Trophoblast cell (in vitro differentiated cells and primary cell): ENCODE results near the gene CDCP1.

ENCODE experiments used
- DNase-seq, 2 donors: peaks; one replicate each; pipeline ENCODE4 v3.0.0-alpha.2; 2016
- H2AFZ ChIP-seq: 2 replicates; pipeline ENCODE4 v1.6.1; 2013; ENCODE audit warnings: low read length, moderate library complexity, mild to moderate bottlenecking; ENCODE audit not compliant: insufficient read depth, poor library complexity
- H2AK5ac ChIP-seq: 2 replicates; pipeline ENCODE4 v1.6.1; 2013; ENCODE audit warnings: mild to moderate bottlenecking, low read length
- H2BK120ac ChIP-seq: 2 replicates; pipeline ENCODE4 v1.6.1; 2013; ENCODE audit warnings: low read length, mild to moderate bottlenecking, moderate library complexity; ENCODE audit not compliant: insufficient read depth, poor library complexity
- H2BK12ac ChIP-seq: 2 replicates; pipeline ENCODE4 v1.6.1; 2013; ENCODE audit warnings: mild to moderate bottlenecking, low read length, moderate library complexity
- H2BK5ac ChIP-seq: 2 replicates; pipeline ENCODE4 v1.6.1; 2013; ENCODE audit warnings: low read length, low read depth, moderate library complexity, mild to moderate bottlenecking; ENCODE audit not compliant: poor library complexity
- H3K14ac ChIP-seq: 2 replicates; pipeline ENCODE4 v1.6.1; 2013; ENCODE audit warnings: mild to moderate bottlenecking, low read length
- H3K18ac ChIP-seq: 2 replicates; pipeline ENCODE4 v1.6.1; 2013; ENCODE audit warnings: mild to moderate bottlenecking, low read length
- H3K23ac ChIP-seq: 2 replicates; pipeline ENCODE4 v1.6.1; 2013; ENCODE audit warnings: low read length
- H3K27ac ChIP-seq: 2 replicates; pipeline ENCODE4 v1.5.1; 2013; ENCODE audit warnings: low read depth, mild to moderate bottlenecking, inconsistent platforms, low read length, moderate library complexity
- H3K27me3 ChIP-seq: 2 replicates; pipeline ENCODE4 v1.6.1; 2013; ENCODE audit warnings: inconsistent platforms, mild to moderate bottlenecking, low read length, moderate library complexity; ENCODE audit not compliant: insufficient read depth
- H3K36me3 ChIP-seq, 2 experiments: 1 replicate in 1 of 2; 2 replicates in 1 of 2; pipeline ENCODE4 v1.6.1; 2013; ENCODE audit warnings: low read length in 2 of 2, mild to moderate bottlenecking in 2 of 2, moderate library complexity in 1 of 2; ENCODE audit not compliant: insufficient read depth in 2 of 2, control insufficient read depth in 1 of 2
- H3K4ac ChIP-seq: 2 replicates; pipeline ENCODE4 v1.6.1; 2013; ENCODE audit warnings: low read depth, mild to moderate bottlenecking, low read length, moderate library complexity
- H3K4me1 ChIP-seq, 2 experiments: 1 replicate in 1 of 2; 2 replicates in 1 of 2; pipeline ENCODE4 v1.6.1; 2013; ENCODE audit warnings: low read length in 2 of 2, mild to moderate bottlenecking in 2 of 2, moderate library complexity in 1 of 2; ENCODE audit not compliant: insufficient read depth in 2 of 2, control insufficient read depth in 1 of 2
- H3K4me2 ChIP-seq: 2 replicates; pipeline ENCODE4 v1.6.1; 2013; ENCODE audit warnings: inconsistent platforms, mild to moderate bottlenecking, low read length, moderate library complexity
- H3K4me3 ChIP-seq: 2 replicates; pipeline ENCODE4 v1.5.1; 2013; ENCODE audit warnings: mild to moderate bottlenecking, low read depth, low read length, inconsistent platforms
- H3K79me1 ChIP-seq: one replicate; pipeline ENCODE4 v1.6.1; 2013; ENCODE audit warnings: low read length
- H3K79me2 ChIP-seq: 2 replicates; pipeline ENCODE4 v1.6.1; 2013; ENCODE audit warnings: low read length, mild to moderate bottlenecking; ENCODE audit not compliant: control insufficient read depth, insufficient read depth, poor library complexity
- H3K9ac ChIP-seq: 2 replicates; pipeline ENCODE4 v1.6.1; 2013; ENCODE audit warnings: mild to moderate bottlenecking, low read length
- H3K9me3 ChIP-seq: 2 replicates; pipeline ENCODE4 v1.6.1; 2013; ENCODE audit warnings: low read depth, mild to moderate bottlenecking, control low read depth, inconsistent platforms, low read length; ENCODE audit not compliant: insufficient read depth
- H4K12ac ChIP-seq: 2 replicates; pipeline ENCODE4 v1.6.1; 2013; ENCODE audit warnings: low read depth, mild to moderate bottlenecking, low read length, moderate library complexity
- H4K8ac ChIP-seq: 2 replicates; pipeline ENCODE4 v1.6.1; 2013; ENCODE audit warnings: low read depth, mild to moderate bottlenecking, low read length, moderate library complexity
- H4K91ac ChIP-seq: one replicate; pipeline ENCODE4 v1.6.1; 2013; ENCODE audit warnings: low read depth, mild to moderate bottlenecking, low read length, moderate library complexity
- WGBS: extraction: QIAGEN DNeasy Blood & Tissue Kit; methylation state at CpG from one replicate; pipeline ENCODE4 v1.1.7; 2013; ENCODE audit warnings: missing lambda C conversion rate; ENCODE audit not compliant: insufficient read length, insufficient coverage; ENCODE audit errors: extremely low coverage; 5-methylcytosine and 5-hydroxymethylcytosine counted together

The CDCP1 gene

GRCh38 chr3:45060165-45060892 is 85.8 kb downstream of the CDCP1 start:
- Histone ChIP-seq H2BK12ac (no peak overlapping the region), H3K79me1 (peaks cover 1% of the 10 kb centered on the region), H3K14ac (no peak overlapping the region), H3K4me2 (no peak overlapping the region), H2AK5ac (no peak overlapping the region), H3K79me2 (no peaks in the 10 kb centered on the region), H3K27ac (no peak overlapping the region), H3K36me3 (no peaks in the 10 kb centered on the region), H2BK120ac (no peak overlapping the region), H4K12ac (no peak overlapping the region), H3K23ac (no peak overlapping the region), H2BK5ac (no peak overlapping the region), H3K9me3 (no peaks in the 10 kb centered on the region), H3K27me3 (no peaks in the 10 kb centered on the region), H3K4ac (no peak overlapping the region), H3K4me1 (peaks cover 3 to 5% of the 10 kb centered on the region in 2 experiments), H3K9ac (no peak overlapping the region), H2AFZ (no peak overlapping the region), H3K18ac (no peak overlapping the region), H4K8ac (no peak overlapping the region), H3K4me3 (no peak overlapping the region), H4K91ac (no peak overlapping the region)
- no CpG with 5 or more reads among the region's 4 CpGs for WGBS
- no peak for DNase-seq

GRCh38 chr3:45059132-45059531 is 87.0 kb downstream of the CDCP1 start:
- Histone ChIP-seq H3K79me2 (no peaks in the 10 kb centered on the region), H2BK12ac (no peak overlapping the region), H3K4ac (no peak overlapping the region), H3K27ac (no peak overlapping the region), H3K79me1 (no peaks in the 10 kb centered on the region), H3K27me3 (no peaks in the 10 kb centered on the region), H3K4me2 (no peak overlapping the region), H3K9ac (no peak overlapping the region), H2AK5ac (no peak overlapping the region), H3K36me3 (no peaks in the 10 kb centered on the region), H3K14ac (no peak overlapping the region), H2AFZ (no peak overlapping the region), H4K91ac (no peak overlapping the region), H2BK120ac (no peak overlapping the region), H3K23ac (no peak overlapping the region), H2BK5ac (no peak overlapping the region), H4K8ac (no peak overlapping the region), H4K12ac (no peak overlapping the region), H3K4me1 (no peaks in the 10 kb centered on the region), H3K18ac (no peak overlapping the region), H3K4me3 (no peak overlapping the region), H3K9me3 (no peaks in the 10 kb centered on the region)
- no CpG with 5 or more reads among the region's 2 CpGs for WGBS
- no peak for DNase-seq

GRCh38 chr3:45057557-45057956 is 88.6 kb downstream of the CDCP1 start:
- no peak overlapping the region for H3K23ac ChIP-seq
- WGBS = no CpG with 5 or more reads among the region's 3 CpGs
- H3K4me1 ChIP-seq = no peaks in the 10 kb centered on the region
- no peak overlapping the region for H2BK5ac ChIP-seq
- H2AFZ ChIP-seq = no peak overlapping the region
- no peak overlapping the region for H4K8ac ChIP-seq
- no peak overlapping the region for H4K12ac ChIP-seq
- no peak overlapping the region for H3K4me2 ChIP-seq
- H2AK5ac ChIP-seq = no peak overlapping the region
- no peaks in the 10 kb centered on the region for H3K9me3 ChIP-seq
- H4K91ac ChIP-seq = no peak overlapping the region
- H3K9ac ChIP-seq = no peak overlapping the region
- no peaks in the 10 kb centered on the region for H3K27me3 ChIP-seq
- no peak overlapping the region for H2BK120ac ChIP-seq
- no peaks in the 10 kb centered on the region for H3K79me2 ChIP-seq
- no peaks in the 10 kb centered on the region for H3K79me1 ChIP-seq
- no peak overlapping the region for H2BK12ac ChIP-seq
- no peak for DNase-seq
- H3K4ac ChIP-seq = no peak overlapping the region
- no peaks in the 10 kb centered on the region for H3K36me3 ChIP-seq
- H3K27ac ChIP-seq = no peak overlapping the region
- no peak overlapping the region for H3K4me3 ChIP-seq
- H3K14ac ChIP-seq = no peak overlapping the region
- H3K18ac ChIP-seq = no peak overlapping the region

GRCh38 chr3:45056608-45057301 is 89.4 kb downstream of the CDCP1 start:
- Histone ChIP-seq H3K79me1 (no peaks in the 10 kb centered on the region), H3K27me3 (no peaks in the 10 kb centered on the region), H2AK5ac (no peak overlapping the region), H3K4ac (no peak overlapping the region), H3K9ac (no peak overlapping the region), H4K91ac (no peak overlapping the region), H2BK12ac (no peak overlapping the region), H2BK5ac (no peak overlapping the region), H2BK120ac (no peak overlapping the region), H3K18ac (no peak overlapping the region), H3K23ac (no peak overlapping the region), H4K12ac (no peak overlapping the region), H3K27ac (no peak overlapping the region), H3K9me3 (no peaks in the 10 kb centered on the region), H3K4me3 (no peak overlapping the region), H3K79me2 (no peaks in the 10 kb centered on the region), H3K4me2 (no peak overlapping the region), H3K14ac (no peak overlapping the region), H2AFZ (no peak overlapping the region), H3K36me3 (no peaks in the 10 kb centered on the region), H4K8ac (no peak overlapping the region), H3K4me1 (no peaks in the 10 kb centered on the region)
- no peak for DNase-seq
- no CpG with 5 or more reads among the region's 5 CpGs for WGBS
